ENCODE data around the gene SMU1. TPM values are rescaled to one million over a fixed set of nuclear protein-coding genes. Genes with fewer than 3 reads are reported as not detected.

The SMU1 gene
- total RNA-seq, 1 experiment from 2014 or later: 23.2 TPM

DNA sequence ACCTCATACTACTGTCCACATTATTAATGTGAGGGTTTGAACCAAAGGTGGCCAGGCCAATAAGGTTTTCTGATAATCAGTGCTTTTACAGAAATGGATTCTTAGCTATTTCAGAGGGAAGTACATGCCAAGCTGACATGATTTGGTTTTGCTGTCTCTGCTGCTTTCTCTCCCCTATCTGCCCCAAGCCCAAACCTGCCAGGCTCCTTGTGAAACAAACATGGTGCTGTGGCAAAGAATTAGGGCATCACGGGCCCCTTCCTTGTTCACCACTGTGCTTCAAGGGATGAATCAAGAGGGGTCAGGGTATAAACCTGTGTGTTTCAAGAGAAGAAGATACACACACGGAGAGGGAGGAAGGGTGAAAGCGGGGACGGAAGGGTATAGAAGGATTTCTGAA lies 41.3 kb upstream of the SMU1 start:
- Mint-ChIP-seq H3K27ac (no peak overlapping the region), H3K4me1 (peaks cover 3% of the 10 kb centered on the region; the same call in 1 of the 2 replicates), H3K4me3 (no peak overlapping the region), H3K36me3 (no peaks in the 10 kb centered on the region), H3K27me3 (ENCODE audit: low read depth) (no peaks in the 10 kb centered on the region), H3K9me3 (no peaks in the 10 kb centered on the region)
- POLR2A ChIA-PET: no interaction called here
- DNase-seq (ENCODE audit: low spot score) (no peak), ATAC-seq (no peak)
- TF ChIP-seq SMAD3 (CRISPR knock-in tag; IDR thresholded peaks at IDR 0.05; ENCODE audit: borderline replicate concordance) (no peak), MYBL2 (CRISPR knock-in tag; IDR thresholded peaks at IDR 0.05) (no peak), USF2 (CRISPR knock-in tag; IDR thresholded peaks at IDR 0.05) (no peak), HMGA2 (CRISPR knock-in tag; IDR thresholded peaks at IDR 0.05) (no peak), GABPB1 (CRISPR knock-in tag; IDR thresholded peaks at IDR 0.05) (no peak)
- CTCF ChIA-PET: no interaction called here

DNA sequence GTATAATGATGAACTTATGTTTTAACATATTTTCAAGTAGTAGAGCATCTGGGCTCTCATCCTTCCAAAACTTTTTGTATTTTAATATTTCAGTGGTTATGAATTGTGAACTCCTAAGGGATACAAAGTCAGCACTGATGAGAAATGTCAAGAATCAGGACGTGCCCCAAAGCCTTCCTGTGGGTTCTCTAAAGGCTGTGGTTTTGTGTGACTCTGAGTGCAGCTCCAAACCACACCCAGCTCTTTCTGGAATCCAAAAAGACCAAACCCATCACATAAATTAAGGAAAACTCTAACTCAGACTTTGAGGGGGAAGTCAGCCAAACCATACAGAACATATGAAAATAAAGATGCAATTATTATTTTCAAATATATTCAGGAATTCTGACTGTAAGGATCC lies 40.8 kb upstream of the SMU1 start:
- CTCF ChIA-PET: no interaction called here
- H3K4me3 Mint-ChIP-seq: no peak overlapping the region

More for the DNA sequence above, 40.8 kb upstream of the SMU1 start:
- no peak for TF ChIP-seq ARID4B (CRISPR knock-in tag; IDR thresholded peaks at IDR 0.05; ENCODE audit: borderline replicate concordance)
- TF ChIP-seq, protein P1, sequence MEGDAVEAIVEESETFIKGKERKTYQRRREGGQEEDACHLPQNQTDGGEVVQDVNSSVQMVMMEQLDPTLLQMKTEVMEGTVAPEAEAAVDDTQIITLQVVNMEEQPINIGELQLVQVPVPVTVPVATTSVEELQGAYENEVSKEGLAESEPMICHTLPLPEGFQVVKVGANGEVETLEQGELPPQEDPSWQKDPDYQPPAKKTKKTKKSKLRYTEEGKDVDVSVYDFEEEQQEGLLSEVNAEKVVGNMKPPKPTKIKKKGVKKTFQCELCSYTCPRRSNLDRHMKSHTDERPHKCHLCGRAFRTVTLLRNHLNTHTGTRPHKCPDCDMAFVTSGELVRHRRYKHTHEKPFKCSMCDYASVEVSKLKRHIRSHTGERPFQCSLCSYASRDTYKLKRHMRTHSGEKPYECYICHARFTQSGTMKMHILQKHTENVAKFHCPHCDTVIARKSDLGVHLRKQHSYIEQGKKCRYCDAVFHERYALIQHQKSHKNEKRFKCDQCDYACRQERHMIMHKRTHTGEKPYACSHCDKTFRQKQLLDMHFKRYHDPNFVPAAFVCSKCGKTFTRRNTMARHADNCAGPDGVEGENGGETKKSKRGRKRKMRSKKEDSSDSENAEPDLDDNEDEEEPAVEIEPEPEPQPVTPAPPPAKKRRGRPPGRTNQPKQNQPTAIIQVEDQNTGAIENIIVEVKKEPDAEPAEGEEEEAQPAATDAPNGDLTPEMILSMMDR (IDR thresholded peaks at IDR 0.05): no peak
- TF ChIP-seq ZNF416 (CRISPR knock-in tag; IDR thresholded peaks at IDR 0.05): no peak
- TF ChIP-seq, protein P2, sequence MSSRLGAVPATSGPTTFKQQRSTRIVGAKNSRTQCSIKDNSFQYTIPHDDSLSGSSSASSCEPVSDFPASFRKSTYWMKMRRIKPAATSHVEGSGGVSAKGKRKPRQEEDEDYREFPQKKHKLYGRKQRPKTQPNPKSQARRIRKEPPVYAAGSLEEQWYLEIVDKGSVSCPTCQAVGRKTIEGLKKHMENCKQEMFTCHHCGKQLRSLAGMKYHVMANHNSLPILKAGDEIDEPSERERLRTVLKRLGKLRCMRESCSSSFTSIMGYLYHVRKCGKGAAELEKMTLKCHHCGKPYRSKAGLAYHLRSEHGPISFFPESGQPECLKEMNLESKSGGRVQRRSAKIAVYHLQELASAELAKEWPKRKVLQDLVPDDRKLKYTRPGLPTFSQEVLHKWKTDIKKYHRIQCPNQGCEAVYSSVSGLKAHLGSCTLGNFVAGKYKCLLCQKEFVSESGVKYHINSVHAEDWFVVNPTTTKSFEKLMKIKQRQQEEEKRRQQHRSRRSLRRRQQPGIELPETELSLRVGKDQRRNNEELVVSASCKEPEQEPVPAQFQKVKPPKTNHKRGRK (CRISPR knock-in tag; IDR thresholded peaks at IDR 0.05; ENCODE audit: borderline replicate concordance): no peak
- TF ChIP-seq MXD4 (CRISPR knock-in tag; IDR thresholded peaks at IDR 0.05; ENCODE audit: borderline replicate concordance): no peak
- no peak for TF ChIP-seq ZSCAN18 (CRISPR knock-in tag; IDR thresholded peaks at IDR 0.05)
- TF ChIP-seq MAX (CRISPR knock-in tag; IDR thresholded peaks at IDR 0.05): no peak
- no peak for TF ChIP-seq SOX15 (CRISPR knock-in tag; IDR thresholded peaks at IDR 0.05)
- no peak for TF ChIP-seq ZNF423 (CRISPR knock-in tag; IDR thresholded peaks at IDR 0.05)
- TF ChIP-seq ZNF138 (CRISPR knock-in tag; conservative IDR thresholded peaks at IDR 0.05): no peak
- TF ChIP-seq, protein P3, sequence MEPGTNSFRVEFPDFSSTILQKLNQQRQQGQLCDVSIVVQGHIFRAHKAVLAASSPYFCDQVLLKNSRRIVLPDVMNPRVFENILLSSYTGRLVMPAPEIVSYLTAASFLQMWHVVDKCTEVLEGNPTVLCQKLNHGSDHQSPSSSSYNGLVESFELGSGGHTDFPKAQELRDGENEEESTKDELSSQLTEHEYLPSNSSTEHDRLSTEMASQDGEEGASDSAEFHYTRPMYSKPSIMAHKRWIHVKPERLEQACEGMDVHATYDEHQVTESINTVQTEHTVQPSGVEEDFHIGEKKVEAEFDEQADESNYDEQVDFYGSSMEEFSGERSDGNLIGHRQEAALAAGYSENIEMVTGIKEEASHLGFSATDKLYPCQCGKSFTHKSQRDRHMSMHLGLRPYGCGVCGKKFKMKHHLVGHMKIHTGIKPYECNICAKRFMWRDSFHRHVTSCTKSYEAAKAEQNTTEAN (CRISPR knock-in tag; IDR thresholded peaks at IDR 0.05): no peak
- no peak for TF ChIP-seq FOXP1 (CRISPR knock-in tag; IDR thresholded peaks at IDR 0.05; ENCODE audit: borderline replicate concordance)
- TF ChIP-seq TEAD1 (CRISPR knock-in tag; IDR thresholded peaks at IDR 0.05): no peak
- no peak for TF ChIP-seq ETV6 (CRISPR knock-in tag; IDR thresholded peaks at IDR 0.05)
- TF ChIP-seq, protein P4, sequence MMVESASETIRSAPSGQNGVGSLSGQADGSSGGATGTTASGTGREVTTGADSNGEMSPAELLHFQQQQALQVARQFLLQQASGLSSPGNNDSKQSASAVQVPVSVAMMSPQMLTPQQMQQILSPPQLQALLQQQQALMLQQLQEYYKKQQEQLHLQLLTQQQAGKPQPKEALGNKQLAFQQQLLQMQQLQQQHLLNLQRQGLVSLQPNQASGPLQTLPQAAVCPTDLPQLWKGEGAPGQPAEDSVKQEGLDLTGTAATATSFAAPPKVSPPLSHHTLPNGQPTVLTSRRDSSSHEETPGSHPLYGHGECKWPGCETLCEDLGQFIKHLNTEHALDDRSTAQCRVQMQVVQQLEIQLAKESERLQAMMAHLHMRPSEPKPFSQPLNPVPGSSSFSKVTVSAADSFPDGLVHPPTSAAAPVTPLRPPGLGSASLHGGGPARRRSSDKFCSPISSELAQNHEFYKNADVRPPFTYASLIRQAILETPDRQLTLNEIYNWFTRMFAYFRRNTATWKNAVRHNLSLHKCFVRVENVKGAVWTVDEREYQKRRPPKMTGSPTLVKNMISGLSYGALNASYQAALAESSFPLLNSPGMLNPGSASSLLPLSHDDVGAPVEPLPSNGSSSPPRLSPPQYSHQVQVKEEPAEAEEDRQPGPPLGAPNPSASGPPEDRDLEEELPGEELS (CRISPR knock-in tag; IDR thresholded peaks at IDR 0.05): no peak
- TF ChIP-seq ESRRA (CRISPR knock-in tag; IDR thresholded peaks at IDR 0.05; ENCODE audit: borderline replicate concordance): no peak
- no peak for TF ChIP-seq FOXJ3 (CRISPR knock-in tag; IDR thresholded peaks at IDR 0.05; ENCODE audit: borderline replicate concordance)
- Mint-ChIP-seq H3K9me3 (no peaks in the 10 kb centered on the region), H3K36me3 (no peaks in the 10 kb centered on the region), H3K4me1 (peaks cover 8% of the 10 kb centered on the region), H3K27me3 (ENCODE audit: low read depth) (no peaks in the 10 kb centered on the region), H3K27ac (no peak overlapping the region)
- POLR2A ChIA-PET: no interaction called here
- ATAC-seq: no peak
- no peak for DNase-seq (ENCODE audit: low spot score)

Measured in WTC11 (cell line).